Chondrocyte (in vitro differentiated cells): ENCODE measurements around the gene UBE2F. TPM values are rescaled to one million over a fixed set of nuclear protein-coding genes. Genes with fewer than 3 reads are reported as not detected.
"Not testable (repeated sequence)": the region's sequence is repeated elsewhere in the genome, so short reads cannot be mapped to it uniquely, and the experiment has no call there.

Experiments
- DNase-seq: peaks from one replicate; pipeline ENCODE4 v3.0.0; 2021; ENCODE audit warnings: mixed read lengths, low spot score
- H3K27ac Mint-ChIP-seq: one replicate; pipeline ENCODE4 v1.8.0; 2021; ENCODE audit warnings: mild to moderate bottlenecking, moderate library complexity, mixed read lengths; ENCODE audit not compliant: unreplicated experiment
- H3K27me3 Mint-ChIP-seq: 2 replicates; pipeline ENCODE4 v1.8.0; 2021; ENCODE audit warnings: low read depth, mixed read lengths
- H3K36me3 Mint-ChIP-seq: 2 replicates; pipeline ENCODE4 v1.8.0; 2021; ENCODE audit warnings: low read depth, mixed read lengths
- H3K4me1 Mint-ChIP-seq: 2 replicates; pipeline ENCODE4 v1.8.0; 2021; ENCODE audit warnings: low read depth, mild to moderate bottlenecking, mixed read lengths
- H3K4me3 Mint-ChIP-seq: one replicate; pipeline ENCODE4 v1.8.0; 2021; ENCODE audit warnings: mild to moderate bottlenecking, moderate library complexity, mixed read lengths; ENCODE audit not compliant: unreplicated experiment
- H3K9me3 Mint-ChIP-seq: 2 replicates; pipeline ENCODE4 v1.8.0; 2021; ENCODE audit warnings: low read depth, mixed read lengths
- total RNA-seq: library from RNA; stranded (reverse); gene quantifications from 3 replicates; pipeline ENCODE4 v1.2.1, GENCODE V29; 2021
- TF ChIP-seq, protein P1 (sequence below): fragments of 200-600 bp; sonication (generic); IDR thresholded peaks from 2 replicates; pipeline ENCODE4 v1.5.0; 2021; ENCODE audit warnings: antibody characterized with exemption, mild to moderate bottlenecking, moderate library complexity

Gene UBE2F
- total RNA-seq, 1 donor from 2014 or later = 59.1 TPM

DNA sequence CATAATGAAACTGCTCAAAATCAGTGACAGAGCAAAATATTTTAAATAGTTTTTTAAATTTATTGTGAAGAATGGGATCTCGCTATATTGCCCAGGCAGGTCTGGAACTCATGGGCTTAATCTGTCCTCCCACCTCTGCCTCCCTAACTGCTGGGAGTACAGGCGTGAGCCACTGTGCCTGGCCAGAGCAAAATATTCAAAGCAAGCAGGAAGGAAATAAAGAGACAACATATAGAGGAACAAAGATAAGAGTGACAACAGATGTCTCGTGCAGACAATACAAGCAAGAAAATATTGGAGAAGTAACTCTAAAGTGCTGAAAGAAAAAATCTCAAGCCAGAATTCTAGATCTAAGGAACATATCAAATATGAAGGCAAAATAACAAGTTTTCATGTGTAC is 89.0 kb downstream of the UBE2F start:
- no peak for DNase-seq
- TF ChIP-seq, protein P1, sequence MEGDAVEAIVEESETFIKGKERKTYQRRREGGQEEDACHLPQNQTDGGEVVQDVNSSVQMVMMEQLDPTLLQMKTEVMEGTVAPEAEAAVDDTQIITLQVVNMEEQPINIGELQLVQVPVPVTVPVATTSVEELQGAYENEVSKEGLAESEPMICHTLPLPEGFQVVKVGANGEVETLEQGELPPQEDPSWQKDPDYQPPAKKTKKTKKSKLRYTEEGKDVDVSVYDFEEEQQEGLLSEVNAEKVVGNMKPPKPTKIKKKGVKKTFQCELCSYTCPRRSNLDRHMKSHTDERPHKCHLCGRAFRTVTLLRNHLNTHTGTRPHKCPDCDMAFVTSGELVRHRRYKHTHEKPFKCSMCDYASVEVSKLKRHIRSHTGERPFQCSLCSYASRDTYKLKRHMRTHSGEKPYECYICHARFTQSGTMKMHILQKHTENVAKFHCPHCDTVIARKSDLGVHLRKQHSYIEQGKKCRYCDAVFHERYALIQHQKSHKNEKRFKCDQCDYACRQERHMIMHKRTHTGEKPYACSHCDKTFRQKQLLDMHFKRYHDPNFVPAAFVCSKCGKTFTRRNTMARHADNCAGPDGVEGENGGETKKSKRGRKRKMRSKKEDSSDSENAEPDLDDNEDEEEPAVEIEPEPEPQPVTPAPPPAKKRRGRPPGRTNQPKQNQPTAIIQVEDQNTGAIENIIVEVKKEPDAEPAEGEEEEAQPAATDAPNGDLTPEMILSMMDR = no peak
- Mint-ChIP-seq H3K27me3 (no peaks in the 10 kb centered on the region), H3K36me3 (peaks cover 4% of the 10 kb centered on the region), H3K4me3 (no peak overlapping the region), H3K4me1 (peaks cover 10% of the 10 kb centered on the region), H3K9me3 (peaks cover 2% of the 10 kb centered on the region), H3K27ac (no peak overlapping the region)

DNA sequence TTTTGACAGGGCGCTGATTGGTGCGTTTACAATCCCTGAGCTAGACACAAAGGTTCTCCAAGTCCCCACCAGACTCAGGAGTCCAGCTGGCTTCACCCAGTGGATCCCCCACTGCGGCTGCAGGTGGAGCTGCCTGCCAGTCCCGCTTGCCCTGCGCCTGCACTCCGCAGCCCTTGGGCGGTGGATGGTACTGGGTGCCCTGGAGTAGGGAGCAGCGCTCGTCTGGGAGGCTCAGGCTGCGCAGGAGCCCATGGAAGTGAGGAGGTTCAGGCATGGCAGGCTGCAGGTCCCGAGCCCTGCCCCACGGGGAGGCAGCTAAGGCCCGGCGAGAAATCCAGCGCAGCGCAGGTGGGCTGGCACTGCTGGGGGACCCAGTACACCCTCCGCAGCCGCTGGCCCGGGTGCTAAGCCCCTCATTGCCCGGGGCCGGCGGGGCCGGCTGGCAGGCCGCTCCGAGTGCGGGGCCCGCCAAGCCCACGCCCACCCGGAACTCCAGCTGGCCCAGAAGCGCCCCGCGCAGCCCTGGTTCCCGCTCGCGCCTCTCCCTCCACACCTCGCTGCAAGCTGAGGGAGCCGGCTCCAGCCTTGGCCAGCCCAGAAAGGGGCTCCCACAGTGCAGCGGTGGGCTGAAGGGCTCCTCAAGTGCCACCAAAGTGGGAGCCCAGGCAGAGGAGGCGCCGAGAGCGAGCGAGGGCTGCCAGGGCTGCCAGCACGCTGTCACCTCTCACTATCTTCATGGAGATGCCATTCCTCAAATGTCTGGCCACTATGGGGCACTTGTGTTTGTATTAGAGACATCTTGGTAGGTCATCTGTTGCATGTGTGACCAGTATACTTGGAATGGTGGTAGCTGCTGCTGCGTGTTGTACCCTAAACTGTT is 91.1 kb downstream of the UBE2F start:
- H3K4me1 Mint-ChIP-seq = peaks cover 18% of the 10 kb centered on the region
- H3K27me3 Mint-ChIP-seq, DNase-seq, H3K36me3 Mint-ChIP-seq, H3K4me3 Mint-ChIP-seq, H3K9me3 Mint-ChIP-seq, H3K27ac Mint-ChIP-seq: not testable (repeated sequence)

DNA sequence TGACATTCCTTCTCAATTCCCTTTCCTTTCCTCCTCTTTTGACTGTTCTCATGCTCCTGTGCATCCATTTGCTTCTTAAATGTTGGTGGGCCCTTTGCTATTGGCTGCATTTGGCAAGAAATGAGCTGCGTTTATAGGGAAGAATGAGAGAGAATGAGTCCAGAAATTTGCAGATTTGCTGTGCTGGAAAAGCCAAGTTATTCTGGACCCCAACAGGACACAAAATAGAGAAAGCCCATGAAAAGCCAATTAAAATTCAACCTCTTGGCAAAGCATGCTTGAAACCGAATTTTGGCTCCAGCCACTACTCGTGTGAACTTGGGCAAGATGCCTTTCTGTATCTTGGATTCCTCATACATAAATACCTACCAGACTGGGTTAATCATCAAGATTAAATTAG is 92.7 kb downstream of the UBE2F start:
- no peaks in the 10 kb centered on the region for H3K9me3 Mint-ChIP-seq
- H3K4me3 Mint-ChIP-seq = peak overlapping the region; percentile 89
- TF ChIP-seq, protein P1 = no peak
- H3K4me1 Mint-ChIP-seq = peaks cover 18% of the 10 kb centered on the region
- peak overlapping the region; percentile 50 for H3K27ac Mint-ChIP-seq
- H3K36me3 Mint-ChIP-seq = peaks cover 4% of the 10 kb centered on the region
- no peaks in the 10 kb centered on the region for H3K27me3 Mint-ChIP-seq
- no peak for DNase-seq

DNA sequence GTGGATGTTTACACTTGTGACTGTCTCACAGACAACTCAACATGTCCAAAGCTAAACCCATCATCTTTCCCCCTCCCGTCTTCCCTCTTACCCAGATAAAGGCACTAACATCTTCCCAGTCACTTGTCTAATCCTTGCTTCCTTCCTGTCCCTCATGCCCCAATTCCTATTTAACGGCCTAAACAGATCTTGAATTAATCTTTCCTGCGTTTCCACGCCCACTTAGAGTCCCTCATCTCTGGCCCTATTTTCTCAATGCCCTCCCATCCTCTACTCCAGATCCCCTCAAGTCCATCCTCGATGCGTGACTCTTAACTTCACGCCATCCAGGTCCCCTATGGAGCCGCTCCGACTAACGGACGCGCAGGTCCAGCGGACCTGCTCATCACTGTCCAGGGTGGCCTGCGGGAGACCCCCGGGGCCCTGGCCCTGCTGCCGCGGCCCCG is 93.3 kb downstream of the UBE2F start:
- TF ChIP-seq, protein P1 = no peak
- no peaks in the 10 kb centered on the region for H3K27me3 Mint-ChIP-seq
- peak overlapping the region; percentile 89 for H3K4me3 Mint-ChIP-seq
- peaks cover 7% of the 10 kb centered on the region for H3K36me3 Mint-ChIP-seq
- H3K27ac Mint-ChIP-seq = peak overlapping the region; percentile 88
- no peak for DNase-seq
- H3K4me1 Mint-ChIP-seq = peaks cover 18% of the 10 kb centered on the region
- H3K9me3 Mint-ChIP-seq = no peaks in the 10 kb centered on the region

DNA sequence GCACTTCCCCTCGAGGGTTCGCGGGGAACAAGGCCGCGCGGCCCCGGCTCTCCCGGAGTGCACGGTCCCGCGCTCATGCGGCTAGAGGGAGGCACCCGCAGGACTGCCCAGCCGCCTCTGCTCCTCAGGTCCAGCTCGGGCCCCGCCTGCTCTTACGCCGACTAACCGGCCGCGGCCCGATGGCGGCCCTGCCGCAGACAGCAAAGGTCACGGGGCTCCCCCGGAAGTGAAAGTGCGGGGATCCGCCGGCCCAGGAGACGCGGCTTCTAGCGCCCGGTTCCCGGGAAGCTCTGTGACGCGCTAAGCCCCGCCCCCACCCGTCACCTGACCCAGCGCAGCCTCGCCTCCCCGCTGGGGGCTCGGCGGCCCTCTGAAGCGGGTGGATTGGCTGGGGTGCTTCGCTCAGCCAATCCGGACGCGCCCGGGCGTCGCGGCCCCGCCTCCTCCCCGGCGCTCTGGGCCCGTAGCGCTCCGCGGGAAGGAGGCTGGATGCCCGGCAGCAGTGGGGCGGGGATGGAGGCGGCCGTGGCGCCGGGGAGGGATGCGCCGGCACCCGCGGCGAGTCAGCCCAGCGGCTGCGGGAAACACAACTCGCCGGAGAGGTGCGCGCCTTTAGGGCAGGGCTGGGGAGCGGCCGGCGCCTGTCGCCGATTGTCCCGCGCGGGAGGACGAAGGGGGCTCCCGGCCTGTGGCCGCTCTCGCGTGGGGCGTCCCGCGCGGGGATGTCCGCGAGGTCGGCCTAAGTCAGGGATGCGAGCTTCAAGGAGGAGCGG is 93.9 kb downstream of the UBE2F start, which contains the start of gene SCLY:
Gene SCLY (plus strand): TSS at position 460 of the 773 bp plus-strand sequence. CDS start 54 bp downstream, at position 514.
- peak; percentile 97 for DNase-seq
- Mint-ChIP-seq H3K4me3 (peak within 1 kb of the TSS; percentile 89), H3K4me1 (peaks cover 18% of the 10 kb centered on the region), H3K27ac (peak within 1 kb of the TSS; percentile 91), H3K9me3 (no peaks in the 10 kb centered on the region), H3K27me3 (no peaks in the 10 kb centered on the region), H3K36me3 (peaks cover 9% of the 10 kb centered on the region)
- TF ChIP-seq, protein P1 = no peak
